ENCODE results near the gene PLXND1. TPM values are rescaled to one million over a fixed set of nuclear protein-coding genes. Genes with fewer than 3 reads are reported as not detected.

PLXND1 gene
- total RNA-seq, 1 experiment from 2014 or later = 26.3 TPM

DNA sequence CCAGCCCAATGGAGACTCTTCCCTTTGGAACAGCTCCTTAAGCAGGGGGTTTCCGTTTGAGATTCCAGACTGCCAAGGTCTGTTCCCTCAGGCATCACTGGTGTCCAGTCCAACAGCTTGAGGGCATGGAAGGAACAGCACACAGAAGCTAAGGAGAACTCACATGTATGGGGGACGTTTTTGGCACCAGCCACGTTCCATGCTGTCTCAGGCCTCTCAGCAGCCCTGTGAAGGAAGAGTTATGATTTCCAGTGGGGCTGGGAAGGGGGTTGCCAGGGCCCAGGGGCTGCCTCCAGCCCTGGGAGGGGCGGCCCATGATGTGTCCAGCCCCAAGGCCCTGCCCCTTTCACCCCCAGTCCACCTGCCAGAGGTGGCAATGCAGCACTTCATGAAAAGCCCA is 85.5 kb downstream of the PLXND1 start:
- TF ChIP-seq, protein P1, sequence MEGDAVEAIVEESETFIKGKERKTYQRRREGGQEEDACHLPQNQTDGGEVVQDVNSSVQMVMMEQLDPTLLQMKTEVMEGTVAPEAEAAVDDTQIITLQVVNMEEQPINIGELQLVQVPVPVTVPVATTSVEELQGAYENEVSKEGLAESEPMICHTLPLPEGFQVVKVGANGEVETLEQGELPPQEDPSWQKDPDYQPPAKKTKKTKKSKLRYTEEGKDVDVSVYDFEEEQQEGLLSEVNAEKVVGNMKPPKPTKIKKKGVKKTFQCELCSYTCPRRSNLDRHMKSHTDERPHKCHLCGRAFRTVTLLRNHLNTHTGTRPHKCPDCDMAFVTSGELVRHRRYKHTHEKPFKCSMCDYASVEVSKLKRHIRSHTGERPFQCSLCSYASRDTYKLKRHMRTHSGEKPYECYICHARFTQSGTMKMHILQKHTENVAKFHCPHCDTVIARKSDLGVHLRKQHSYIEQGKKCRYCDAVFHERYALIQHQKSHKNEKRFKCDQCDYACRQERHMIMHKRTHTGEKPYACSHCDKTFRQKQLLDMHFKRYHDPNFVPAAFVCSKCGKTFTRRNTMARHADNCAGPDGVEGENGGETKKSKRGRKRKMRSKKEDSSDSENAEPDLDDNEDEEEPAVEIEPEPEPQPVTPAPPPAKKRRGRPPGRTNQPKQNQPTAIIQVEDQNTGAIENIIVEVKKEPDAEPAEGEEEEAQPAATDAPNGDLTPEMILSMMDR (IDR thresholded peaks at IDR 0.05; ENCODE audit: insufficient read depth in 1 of 2, low read depth in 1 of 2, low read length in 1 of 2, severe bottlenecking in 1 of 2, unreplicated experiment in 1 of 2) = no peak
- H3K9me3 Mint-ChIP-seq (ENCODE audit: unreplicated experiment) = no peaks in the 10 kb centered on the region
- no peaks in the 10 kb centered on the region for H3K27me3 ChIP-seq (replicated peaks; ENCODE audit: control insufficient read depth, insufficient read depth, low read length)
- H3K27me3 Mint-ChIP-seq (ENCODE audit: insufficient read depth, unreplicated experiment) = no peaks in the 10 kb centered on the region
- no peak overlapping the region for H3K4me3 Mint-ChIP-seq (ENCODE audit: unreplicated experiment)
- no peaks in the 10 kb centered on the region for H3K4me1 Mint-ChIP-seq (ENCODE audit: low read depth, unreplicated experiment)
- ChIA-PET CTCF (no interaction called here), POLR2A (no interaction called here)
- BruUV-seq (replicated peaks) = no TSS peak
- no peaks in the 10 kb centered on the region for H3K9me3 ChIP-seq
- H3K27ac Mint-ChIP-seq (ENCODE audit: unreplicated experiment) = no peak overlapping the region
- no peak overlapping the region for H3K4me3 ChIP-seq (ENCODE audit: low read depth, low read length)
- H3K4me1 ChIP-seq = no peaks in the 10 kb centered on the region
- DNase-seq = no peak
- peaks cover 5% of the 10 kb centered on the region for H3K36me3 Mint-ChIP-seq (ENCODE audit: insufficient read depth, unreplicated experiment)
- H3K36me3 ChIP-seq (ENCODE audit: control insufficient read depth, insufficient read depth, low read length) = no peaks in the 10 kb centered on the region
- intact Hi-C loops (cut with micrococcal nuclease; ENCODE audit: unreplicated experiment) = no loop called here

DNA sequence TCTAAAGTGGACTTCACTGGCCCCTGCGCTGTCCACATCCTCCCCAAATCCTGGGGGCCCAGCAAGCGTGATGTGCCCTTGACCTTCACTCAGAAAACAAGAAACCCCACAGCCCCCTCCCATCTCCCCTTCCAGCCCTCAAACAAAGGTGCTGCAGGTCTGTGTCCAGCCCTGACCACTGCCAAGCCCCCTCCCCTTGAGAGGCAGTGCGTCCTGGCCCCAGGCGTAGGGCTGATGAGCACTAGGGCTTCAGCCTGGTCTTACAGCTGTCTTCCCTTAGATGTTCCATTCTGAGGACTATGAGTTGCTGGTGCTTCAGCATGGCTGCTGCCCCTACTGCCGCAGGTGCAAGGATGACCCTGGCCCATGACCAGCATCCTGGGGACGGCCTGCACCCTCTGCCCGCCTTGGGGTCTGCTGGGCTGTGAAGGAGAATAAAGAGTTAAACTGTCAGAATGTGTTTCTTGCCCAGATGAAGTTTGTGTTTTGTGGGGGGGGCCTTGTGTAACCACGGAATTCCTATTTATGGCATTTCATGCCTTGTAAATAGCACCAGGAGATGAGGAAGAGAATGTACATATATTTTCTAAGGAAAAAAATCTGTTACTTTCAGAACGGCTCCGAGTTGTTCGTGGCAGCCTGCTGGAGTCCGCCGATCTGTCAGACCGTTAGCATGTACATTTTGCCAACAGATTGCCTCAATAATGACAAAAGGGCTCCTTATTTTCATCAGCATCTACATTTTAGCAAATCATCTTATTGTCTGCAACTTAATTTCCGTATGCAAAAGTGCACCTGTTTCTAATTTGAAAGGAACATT is 86.4 kb downstream of the PLXND1 start:
- Mint-ChIP-seq H3K27me3 (ENCODE audit: insufficient read depth, unreplicated experiment) (no peaks in the 10 kb centered on the region), H3K4me3 (ENCODE audit: unreplicated experiment) (no peak overlapping the region), H3K27ac (ENCODE audit: unreplicated experiment) (no peak overlapping the region), H3K9me3 (ENCODE audit: unreplicated experiment) (no peaks in the 10 kb centered on the region), H3K36me3 (ENCODE audit: insufficient read depth, unreplicated experiment) (peaks cover 6% of the 10 kb centered on the region), H3K4me1 (ENCODE audit: low read depth, unreplicated experiment) (no peaks in the 10 kb centered on the region)
- TF ChIP-seq, protein P1 (IDR thresholded peaks at IDR 0.05; ENCODE audit: insufficient read depth in 1 of 2, low read depth in 1 of 2, low read length in 1 of 2, severe bottlenecking in 1 of 2, unreplicated experiment in 1 of 2) = no peak
- no peaks in the 10 kb centered on the region for H3K9me3 ChIP-seq
- H3K27me3 ChIP-seq (replicated peaks; ENCODE audit: control insufficient read depth, insufficient read depth, low read length) = no peaks in the 10 kb centered on the region
- CTCF ChIA-PET = no interaction called here
- no TSS peak for BruUV-seq (replicated peaks)
- H3K4me1 ChIP-seq = no peaks in the 10 kb centered on the region
- intact Hi-C loops (cut with micrococcal nuclease; ENCODE audit: unreplicated experiment) = no loop called here
- no peak for DNase-seq
- H3K36me3 ChIP-seq (ENCODE audit: control insufficient read depth, insufficient read depth, low read length) = no peaks in the 10 kb centered on the region
- H3K4me3 ChIP-seq (ENCODE audit: low read depth, low read length) = no peak overlapping the region
- POLR2A ChIA-PET = no interaction called here

DNA sequence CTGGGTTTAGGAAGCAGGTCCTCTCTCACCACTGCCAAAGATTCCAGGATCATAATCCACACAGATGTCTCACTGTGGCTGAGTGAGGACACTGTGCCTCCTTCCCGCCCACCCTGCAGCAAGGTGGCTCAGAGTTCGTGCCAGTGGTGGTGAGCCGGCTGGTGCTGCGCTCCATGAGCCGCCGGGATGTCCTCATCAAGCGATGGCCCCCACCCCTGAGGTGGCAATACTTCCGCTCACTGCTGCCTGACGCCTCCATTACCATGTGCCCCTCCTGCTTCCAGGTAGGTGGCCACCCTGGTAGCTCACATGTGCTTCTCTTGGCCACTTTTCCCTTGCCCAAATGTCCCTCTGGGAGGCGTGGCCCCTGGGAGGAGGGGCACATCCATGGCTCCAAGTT is 87.0 kb downstream of the PLXND1 start:
- intact Hi-C loops (cut with micrococcal nuclease; ENCODE audit: unreplicated experiment) = no loop called here
- DNase-seq = no peak
- Histone ChIP-seq H3K4me3 (ENCODE audit: low read depth, low read length) (no peak overlapping the region), H3K9me3 (no peaks in the 10 kb centered on the region), H3K36me3 (ENCODE audit: control insufficient read depth, insufficient read depth, low read length) (no peaks in the 10 kb centered on the region), H3K27me3 (replicated peaks; ENCODE audit: control insufficient read depth, insufficient read depth, low read length) (no peaks in the 10 kb centered on the region), H3K4me1 (no peaks in the 10 kb centered on the region)
- TF ChIP-seq, protein P1 (IDR thresholded peaks at IDR 0.05; ENCODE audit: insufficient read depth in 1 of 2, low read depth in 1 of 2, low read length in 1 of 2, severe bottlenecking in 1 of 2, unreplicated experiment in 1 of 2) = no peak
- H3K4me1 Mint-ChIP-seq (ENCODE audit: low read depth, unreplicated experiment) = no peaks in the 10 kb centered on the region
- H3K4me3 Mint-ChIP-seq (ENCODE audit: unreplicated experiment) = no peak overlapping the region
- no TSS peak for BruUV-seq (replicated peaks)
- no peak overlapping the region for H3K27ac Mint-ChIP-seq (ENCODE audit: unreplicated experiment)
- CTCF ChIA-PET = no interaction called here
- H3K9me3 Mint-ChIP-seq (ENCODE audit: unreplicated experiment) = no peaks in the 10 kb centered on the region
- H3K36me3 Mint-ChIP-seq (ENCODE audit: insufficient read depth, unreplicated experiment) = peaks cover 6% of the 10 kb centered on the region
- H3K27me3 Mint-ChIP-seq (ENCODE audit: insufficient read depth, unreplicated experiment) = no peaks in the 10 kb centered on the region
- POLR2A ChIA-PET = no interaction called here

Measured in Caco-2 (cell line).